HepG2 (cell line): Measurements from ENCODE around the gene TUBB4B. TPM values are rescaled to one million over a fixed set of nuclear protein-coding genes. Genes with fewer than 3 reads are reported as not detected.
A peak's percentile ranks its signal among the peaks of the same experiment; 100 is the strongest.

Source experiments
- ATM ChIP-seq: fragments of 450-650 bp; IDR thresholded peaks from 2 replicates; pipeline ENCODE4 v1.7.1; 2017; ENCODE audit warnings: mild to moderate bottlenecking, borderline replicate concordance
- CHCHD3 ChIP-seq: sonication (generic); formaldehyde crosslinking; IDR thresholded peaks from 2 replicates; pipeline ENCODE4 v1.8.0; 2022; ENCODE audit warnings: mild to moderate bottlenecking, missing genetic modification reagents, moderate library complexity
- EEA1 ChIP-seq: sonication (generic); formaldehyde crosslinking; IDR thresholded peaks from 2 replicates; pipeline ENCODE4 v1.5.1; 2020; ENCODE audit warnings: mild to moderate bottlenecking, missing genetic modification reagents, borderline replicate concordance
- ETV5 ChIP-seq: IDR thresholded peaks from 2 replicates; pipeline ENCODE4 v1.6.1; 2018; ENCODE audit warnings: missing biosample characterization, missing genetic modification reagents, inconsistent platforms, borderline replicate concordance
- KLF9 ChIP-seq: IDR thresholded peaks from 2 replicates; pipeline ENCODE4 v1.6.1; 2016; ENCODE audit warnings: low read depth
- MED13 ChIP-seq: sonication (generic); formaldehyde crosslinking; IDR thresholded peaks from 2 replicates; pipeline ENCODE4 v1.5.0; 2020; ENCODE audit warnings: missing genetic modification reagents
- NFE2L1 ChIP-seq: sonication (generic); formaldehyde crosslinking; IDR thresholded peaks from 2 replicates; pipeline ENCODE4 v1.4.0; 2020; ENCODE audit warnings: missing genetic modification reagents, mild to moderate bottlenecking, borderline replicate concordance
- NFKB2 ChIP-seq: sonication (generic); formaldehyde crosslinking; IDR thresholded peaks from 2 replicates; pipeline ENCODE4 v1.4.0; 2020; ENCODE audit warnings: missing genetic modification reagents, borderline replicate concordance
- PHF20 ChIP-seq: sonication (generic); formaldehyde crosslinking; IDR thresholded peaks from 2 replicates; pipeline ENCODE4 v1.5.0; 2020; ENCODE audit warnings: mild to moderate bottlenecking, missing genetic modification reagents
- RCOR2 ChIP-seq: IDR thresholded peaks from 2 replicates; pipeline ENCODE4 v1.6.1; 2016; ENCODE audit warnings: missing biosample characterization, missing genetic modification reagents
- RORA ChIP-seq: sonication (generic); formaldehyde crosslinking; IDR thresholded peaks from 2 replicates; pipeline ENCODE4 v1.5.0; 2020; ENCODE audit warnings: mild to moderate bottlenecking, missing genetic modification reagents, moderate library complexity
- SP140L ChIP-seq: sonication (generic); formaldehyde crosslinking; IDR thresholded peaks from 2 replicates; pipeline ENCODE4 v1.4.0; 2020; ENCODE audit warnings: missing genetic modification reagents, borderline replicate concordance
- TMF1 ChIP-seq: sonication (generic); formaldehyde crosslinking; IDR thresholded peaks from 2 replicates; pipeline ENCODE4 v1.8.1; 2022; ENCODE audit warnings: low read depth, missing genetic modification reagents
- WIZ ChIP-seq: sonication (generic); formaldehyde crosslinking; IDR thresholded peaks from 2 replicates; pipeline ENCODE4 v1.5.1; 2020; ENCODE audit warnings: mild to moderate bottlenecking, missing genetic modification reagents
- ZNF292 ChIP-seq: sonication (generic); formaldehyde crosslinking; IDR thresholded peaks from 2 replicates; pipeline ENCODE4 v1.8.1; 2022; ENCODE audit warnings: mild to moderate bottlenecking, low read depth, missing genetic modification reagents, borderline replicate concordance
- ZNF335 ChIP-seq: sonication (generic); formaldehyde crosslinking; IDR thresholded peaks from 2 replicates; pipeline ENCODE4 v1.4.0; 2020; ENCODE audit warnings: missing genetic modification reagents
- ZNF552 ChIP-seq: sonication (generic); formaldehyde crosslinking; IDR thresholded peaks from 2 replicates; pipeline ENCODE4 v1.9.0; 2022; ENCODE audit warnings: missing genetic modification reagents, mild to moderate bottlenecking, borderline replicate concordance
- ZNF670 ChIP-seq: sonication (generic); formaldehyde crosslinking; IDR thresholded peaks from 2 replicates; pipeline ENCODE4 v1.8.0; 2022; ENCODE audit warnings: mild to moderate bottlenecking, missing genetic modification reagents, borderline replicate concordance
- ZNF749 ChIP-seq: sonication (generic); formaldehyde crosslinking; IDR thresholded peaks from 2 replicates; pipeline ENCODE4 v1.8.0; 2022; ENCODE audit warnings: mild to moderate bottlenecking, missing genetic modification reagents, moderate library complexity, borderline replicate concordance
- ZNF792 ChIP-seq: IDR thresholded peaks from 2 replicates; pipeline ENCODE4 v1.6.1; 2016
- polyA plus RNA-seq, 8 experiments: library from polyadenylated mRNA; depleted of rRNA in 3 of 8; stranded (reverse) in 7 of 8; unstranded in 1 of 8; fragments of >200 nt; fragmentation: Illumina TruSeq in 4 of 8; extraction: Trizol in 4 of 8; gene quantifications; 2 replicates each; pipeline versions ENCODE4 v1.2.1 to v1.2.3, GENCODE V29; 2011 to 2016; ENCODE audit warnings: low read depth in 4 of 8, missing spikeins in 1 of 8, mixed read lengths in 1 of 8; ENCODE audit not compliant: insufficient read depth in 1 of 8
- total RNA-seq, 5 experiments: library from RNA; depleted of rRNA; stranded (reverse); fragments of >200 nt; fragmentation: Illumina TruSeq; extraction: Trizol; gene quantifications; 2 replicates each; pipeline ENCODE4 v1.2.3, GENCODE V29; 2016; ENCODE audit warnings: low read depth in 1 of 5
- TF ChIP-seq, protein P1 (sequence below): fragments of 450-650 bp; IDR thresholded peaks from 2 replicates; pipeline ENCODE4 v1.6.1; 2017
- TF ChIP-seq, protein P2 (sequence below): sonication (generic); formaldehyde crosslinking; IDR thresholded peaks from 2 replicates; pipeline ENCODE4 v1.5.0; 2020; ENCODE audit warnings: missing genetic modification reagents
- TF ChIP-seq, protein P3 (sequence below): sonication (generic); formaldehyde crosslinking; IDR thresholded peaks from 2 replicates; pipeline ENCODE4 v1.4.0; 2020; ENCODE audit warnings: missing genetic modification reagents
- TF ChIP-seq, protein P4 (sequence below): IDR thresholded peaks from 2 replicates; pipeline ENCODE4 v1.6.1; 2018; ENCODE audit warnings: missing genetic modification reagents

The TUBB4B gene
- total and polyA plus RNA-seq, 2 of the 13 experiments (the other 11 are each of a cell fraction or from before 2014, with no cell fraction given), result 182 to 412 TPM

DNA sequence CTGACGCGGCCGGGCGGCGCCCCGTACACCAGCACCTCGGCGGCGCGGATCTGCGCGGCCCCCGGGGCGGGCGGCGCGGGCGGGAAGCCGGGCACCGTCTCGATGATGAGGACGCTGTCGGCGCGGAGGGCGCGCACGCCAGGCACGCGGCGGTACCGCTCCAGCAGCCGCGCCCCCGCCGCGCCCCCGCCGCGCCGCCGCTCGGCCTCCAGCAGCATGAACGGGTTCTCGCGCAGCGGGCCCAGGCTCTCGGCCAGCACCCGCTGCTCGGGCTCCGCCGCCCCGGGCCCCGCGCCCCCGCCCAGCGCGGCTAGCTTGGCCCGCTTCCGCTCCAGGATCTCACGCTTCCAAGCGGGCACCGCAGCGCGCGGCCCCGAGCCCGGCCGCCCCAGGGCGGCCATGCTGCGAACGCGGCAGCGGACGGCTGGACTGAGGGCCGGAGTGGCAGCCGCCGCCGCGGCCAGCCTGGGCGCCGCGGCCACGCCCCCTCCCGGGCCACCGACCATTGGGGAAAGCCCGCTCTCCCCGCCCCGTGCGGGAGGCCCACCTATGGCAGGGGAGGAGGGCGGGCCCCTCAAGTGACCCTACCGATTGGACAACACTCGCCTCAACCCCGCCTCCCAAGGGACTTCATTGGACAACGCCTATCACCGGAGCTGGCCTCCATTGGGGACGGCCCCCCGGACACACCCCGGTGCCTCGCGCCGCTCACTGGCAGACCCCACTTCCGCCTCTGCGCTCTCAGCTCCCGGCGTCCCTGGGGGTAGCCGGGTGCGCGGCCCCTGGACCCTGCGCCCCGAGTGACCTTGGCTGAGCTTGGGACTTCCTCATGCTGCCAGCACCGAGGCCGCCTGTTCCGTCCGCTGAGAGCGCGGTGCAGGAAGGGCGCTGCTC lies 40.5 kb upstream of the TUBB4B start, which contains the start of gene TPRN (continued):
- no peak for TF ChIP-seq EEA1 (CRISPR knock-in tag)
- peak; percentile 93 for TF ChIP-seq ZNF792 (CRISPR knock-in tag)
- 0 out of 2 replicates have a peak, but pooled peaks have one; percentile 24 for TF ChIP-seq RCOR2 (CRISPR knock-in tag)
- peak; percentile 82; the same call in 1 of the 2 replicates for TF ChIP-seq ZNF335 (CRISPR knock-in tag)
- TF ChIP-seq ETV5 (CRISPR knock-in tag), result peak; percentile 91
- peak; percentile 60; the same call in 1 of the 2 replicates for TF ChIP-seq KLF9 (CRISPR knock-in tag)
- TF ChIP-seq RORA (CRISPR knock-in tag), result no peak
- TF ChIP-seq ATM, result no peak
- no peak; the same call in 1 of the 2 replicates for TF ChIP-seq TMF1
- TF ChIP-seq, protein P1, sequence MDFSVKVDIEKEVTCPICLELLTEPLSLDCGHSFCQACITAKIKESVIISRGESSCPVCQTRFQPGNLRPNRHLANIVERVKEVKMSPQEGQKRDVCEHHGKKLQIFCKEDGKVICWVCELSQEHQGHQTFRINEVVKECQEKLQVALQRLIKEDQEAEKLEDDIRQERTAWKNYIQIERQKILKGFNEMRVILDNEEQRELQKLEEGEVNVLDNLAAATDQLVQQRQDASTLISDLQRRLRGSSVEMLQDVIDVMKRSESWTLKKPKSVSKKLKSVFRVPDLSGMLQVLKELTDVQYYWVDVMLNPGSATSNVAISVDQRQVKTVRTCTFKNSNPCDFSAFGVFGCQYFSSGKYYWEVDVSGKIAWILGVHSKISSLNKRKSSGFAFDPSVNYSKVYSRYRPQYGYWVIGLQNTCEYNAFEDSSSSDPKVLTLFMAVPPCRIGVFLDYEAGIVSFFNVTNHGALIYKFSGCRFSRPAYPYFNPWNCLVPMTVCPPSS, result no peak
- TF ChIP-seq, protein P2, sequence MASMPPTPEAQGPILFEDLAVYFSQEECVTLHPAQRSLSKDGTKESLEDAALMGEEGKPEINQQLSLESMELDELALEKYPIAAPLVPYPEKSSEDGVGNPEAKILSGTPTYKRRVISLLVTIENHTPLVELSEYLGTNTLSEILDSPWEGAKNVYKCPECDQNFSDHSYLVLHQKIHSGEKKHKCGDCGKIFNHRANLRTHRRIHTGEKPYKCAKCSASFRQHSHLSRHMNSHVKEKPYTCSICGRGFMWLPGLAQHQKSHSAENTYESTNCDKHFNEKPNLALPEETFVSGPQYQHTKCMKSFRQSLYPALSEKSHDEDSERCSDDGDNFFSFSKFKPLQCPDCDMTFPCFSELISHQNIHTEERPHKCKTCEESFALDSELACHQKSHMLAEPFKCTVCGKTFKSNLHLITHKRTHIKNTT, result no peak
- TF ChIP-seq SP140L (CRISPR knock-in tag), result no peak
- TF ChIP-seq, protein P3, sequence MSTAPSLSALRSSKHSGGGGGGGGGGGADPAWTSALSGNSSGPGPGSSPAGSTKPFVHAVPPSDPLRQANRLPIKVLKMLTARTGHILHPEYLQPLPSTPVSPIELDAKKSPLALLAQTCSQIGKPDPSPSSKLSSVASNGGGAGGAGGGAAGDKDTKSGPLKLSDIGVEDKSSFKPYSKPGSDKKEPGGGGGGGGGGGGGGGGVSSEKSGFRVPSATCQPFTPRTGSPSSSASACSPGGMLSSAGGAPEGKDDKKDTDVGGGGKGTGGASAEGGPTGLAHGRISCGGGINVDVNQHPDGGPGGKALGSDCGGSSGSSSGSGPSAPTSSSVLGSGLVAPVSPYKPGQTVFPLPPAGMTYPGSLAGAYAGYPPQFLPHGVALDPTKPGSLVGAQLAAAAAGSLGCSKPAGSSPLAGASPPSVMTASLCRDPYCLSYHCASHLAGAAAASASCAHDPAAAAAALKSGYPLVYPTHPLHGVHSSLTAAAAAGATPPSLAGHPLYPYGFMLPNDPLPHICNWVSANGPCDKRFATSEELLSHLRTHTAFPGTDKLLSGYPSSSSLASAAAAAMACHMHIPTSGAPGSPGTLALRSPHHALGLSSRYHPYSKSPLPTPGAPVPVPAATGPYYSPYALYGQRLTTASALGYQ (CRISPR knock-in tag), result peak; percentile 42; the same call in 1 of the 2 replicates
- TF ChIP-seq ZNF670 (CRISPR knock-in tag), result peak; percentile 66; the same call in 1 of the 2 replicates
- no peak for TF ChIP-seq NFE2L1 (CRISPR knock-in tag)
- TF ChIP-seq ZNF749 (CRISPR knock-in tag), result 0 out of 2 replicates have a peak, but pooled peaks have one; percentile 59
- peak; percentile 86 for TF ChIP-seq ZNF292 (CRISPR knock-in tag)
- TF ChIP-seq, protein P4, sequence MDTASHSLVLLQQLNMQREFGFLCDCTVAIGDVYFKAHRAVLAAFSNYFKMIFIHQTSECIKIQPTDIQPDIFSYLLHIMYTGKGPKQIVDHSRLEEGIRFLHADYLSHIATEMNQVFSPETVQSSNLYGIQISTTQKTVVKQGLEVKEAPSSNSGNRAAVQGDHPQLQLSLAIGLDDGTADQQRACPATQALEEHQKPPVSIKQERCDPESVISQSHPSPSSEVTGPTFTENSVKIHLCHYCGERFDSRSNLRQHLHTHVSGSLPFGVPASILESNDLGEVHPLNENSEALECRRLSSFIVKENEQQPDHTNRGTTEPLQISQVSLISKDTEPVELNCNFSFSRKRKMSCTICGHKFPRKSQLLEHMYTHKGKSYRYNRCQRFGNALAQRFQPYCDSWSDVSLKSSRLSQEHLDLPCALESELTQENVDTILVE, result peak; percentile 97
- TF ChIP-seq PHF20, result peak; percentile 83
- TF ChIP-seq ZNF552 (CRISPR knock-in tag), result no peak
- TF ChIP-seq NFKB2 (CRISPR knock-in tag), result peak; percentile 77; the same call in 1 of the 2 replicates
- no peak for TF ChIP-seq CHCHD3 (CRISPR knock-in tag)
- TF ChIP-seq MED13, result peak; percentile 50
- peak; percentile 89; the same call in 1 of the 2 replicates for TF ChIP-seq WIZ (CRISPR knock-in tag)
